ENCODE data around the gene MINDY4. TPM values are rescaled to one million over a fixed set of nuclear protein-coding genes. Genes with fewer than 3 reads are reported as not detected.

Gene MINDY4
- total RNA-seq, 3 donors from 2014 or later (not counting 1 experiment from before 2014, with no cell fraction given), result 1.1 to 1.7 (median 1.1) TPM

DNA sequence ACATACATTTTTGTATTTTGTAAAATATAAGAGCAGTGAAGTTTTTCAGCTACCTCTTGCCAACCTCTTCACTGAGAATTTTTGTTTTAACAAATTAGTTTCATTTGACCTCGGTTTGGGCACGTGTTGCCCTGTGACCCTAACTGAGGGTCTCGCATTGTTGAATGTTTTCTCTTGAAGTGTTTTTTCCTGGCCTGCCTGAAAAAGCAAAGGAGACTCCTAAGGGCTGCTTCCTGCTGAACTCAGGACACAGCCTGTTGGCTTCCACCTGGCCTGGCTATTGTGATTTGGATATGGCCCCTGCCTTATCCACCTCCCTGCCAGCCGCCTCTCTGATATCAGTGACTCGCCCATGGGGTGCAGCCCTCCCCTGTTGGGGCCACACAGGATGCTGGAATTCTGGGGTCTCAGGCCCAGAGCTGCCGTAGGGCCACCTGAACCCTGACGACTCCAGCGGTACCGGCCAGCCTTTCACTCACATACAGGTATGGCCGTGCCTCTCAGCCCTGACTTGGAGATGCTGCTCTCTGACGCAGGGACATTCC is 81.6 kb downstream of the MINDY4 start:
- Mint-ChIP-seq H3K27me3 (ENCODE audit: low read depth in 2 of 2) (peaks cover 0 to 4% of the 10 kb centered on the region in 2 donors), H3K9me3 (no peaks in the 10 kb centered on the region), H3K4me1 (no peaks in the 10 kb centered on the region), H3K27ac (no peak overlapping the region), H3K4me3 (no peak overlapping the region), H3K36me3 (no peaks in the 10 kb centered on the region)
- intact Hi-C loops (cut with micrococcal nuclease), result no loop called here
- TF ChIP-seq, protein P1, sequence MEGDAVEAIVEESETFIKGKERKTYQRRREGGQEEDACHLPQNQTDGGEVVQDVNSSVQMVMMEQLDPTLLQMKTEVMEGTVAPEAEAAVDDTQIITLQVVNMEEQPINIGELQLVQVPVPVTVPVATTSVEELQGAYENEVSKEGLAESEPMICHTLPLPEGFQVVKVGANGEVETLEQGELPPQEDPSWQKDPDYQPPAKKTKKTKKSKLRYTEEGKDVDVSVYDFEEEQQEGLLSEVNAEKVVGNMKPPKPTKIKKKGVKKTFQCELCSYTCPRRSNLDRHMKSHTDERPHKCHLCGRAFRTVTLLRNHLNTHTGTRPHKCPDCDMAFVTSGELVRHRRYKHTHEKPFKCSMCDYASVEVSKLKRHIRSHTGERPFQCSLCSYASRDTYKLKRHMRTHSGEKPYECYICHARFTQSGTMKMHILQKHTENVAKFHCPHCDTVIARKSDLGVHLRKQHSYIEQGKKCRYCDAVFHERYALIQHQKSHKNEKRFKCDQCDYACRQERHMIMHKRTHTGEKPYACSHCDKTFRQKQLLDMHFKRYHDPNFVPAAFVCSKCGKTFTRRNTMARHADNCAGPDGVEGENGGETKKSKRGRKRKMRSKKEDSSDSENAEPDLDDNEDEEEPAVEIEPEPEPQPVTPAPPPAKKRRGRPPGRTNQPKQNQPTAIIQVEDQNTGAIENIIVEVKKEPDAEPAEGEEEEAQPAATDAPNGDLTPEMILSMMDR (IDR thresholded peaks at IDR 0.05), result no peak
- 92% methylated on average over 11 of the region's 11 CpGs for WGBS (ENCODE audit: insufficient coverage)
- Histone ChIP-seq H3K9me3 (ENCODE audit: control insufficient read depth, insufficient read depth, low read length) (no peaks in the 10 kb centered on the region), H3K27ac (ENCODE audit: low read length) (no peak overlapping the region), H3K27me3 (ENCODE audit: control insufficient read depth, insufficient read depth, low read length) (no peaks in the 10 kb centered on the region), H3K4me1 (ENCODE audit: control insufficient read depth, insufficient read depth, low read length) (no peaks in the 10 kb centered on the region), H3K36me3 (ENCODE audit: control insufficient read depth, insufficient read depth, low read length) (no peaks in the 10 kb centered on the region), H3K4me3 (ENCODE audit: low read length) (no peak overlapping the region)
- DNase-seq (no peak), ATAC-seq (no peak)

DNA sequence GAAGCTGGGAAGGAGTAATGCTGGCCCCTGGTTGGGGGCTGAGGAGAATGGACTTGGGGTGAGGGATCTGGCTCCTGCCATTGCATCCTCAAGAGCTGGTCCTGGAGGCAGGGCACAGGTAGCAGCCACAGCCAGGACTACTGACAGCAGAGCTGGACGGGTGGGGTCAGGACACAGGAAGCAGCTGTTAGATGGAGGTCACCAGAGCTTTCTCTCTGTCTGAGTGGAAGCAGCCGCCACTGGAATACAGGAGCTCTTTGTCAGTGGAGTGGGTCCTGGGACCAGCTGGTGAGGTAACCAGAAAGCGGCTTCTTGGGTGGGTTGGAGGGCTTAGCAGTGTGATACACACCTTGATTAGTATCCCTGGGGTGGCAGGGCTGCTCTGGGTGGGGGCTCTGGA is 82.4 kb downstream of the MINDY4 start:
- no peaks in the 10 kb centered on the region for H3K36me3 ChIP-seq (ENCODE audit: control insufficient read depth, insufficient read depth, low read length)
- no peaks in the 10 kb centered on the region for H3K9me3 ChIP-seq (ENCODE audit: control insufficient read depth, insufficient read depth, low read length)
- Mint-ChIP-seq H3K9me3 (no peaks in the 10 kb centered on the region), H3K27ac (no peak overlapping the region), H3K4me1 (no peaks in the 10 kb centered on the region), H3K36me3 (no peaks in the 10 kb centered on the region), H3K4me3 (no peak overlapping the region), H3K27me3 (ENCODE audit: low read depth in 2 of 2) (peaks cover 0 to 4% of the 10 kb centered on the region in 2 donors)
- TF ChIP-seq, protein P1 (IDR thresholded peaks at IDR 0.05), result no peak
- no peak overlapping the region for H3K27ac ChIP-seq (ENCODE audit: low read length)
- no peaks in the 10 kb centered on the region for H3K27me3 ChIP-seq (ENCODE audit: control insufficient read depth, insufficient read depth, low read length)
- WGBS (ENCODE audit: insufficient coverage), result 88% methylated on average over 3 of the region's 3 CpGs
- ATAC-seq (no peak), DNase-seq (no peak)
- intact Hi-C loops (cut with micrococcal nuclease), result no loop called here
- no peak overlapping the region for H3K4me3 ChIP-seq (ENCODE audit: low read length)
- H3K4me1 ChIP-seq (ENCODE audit: control insufficient read depth, insufficient read depth, low read length), result no peaks in the 10 kb centered on the region

DNA sequence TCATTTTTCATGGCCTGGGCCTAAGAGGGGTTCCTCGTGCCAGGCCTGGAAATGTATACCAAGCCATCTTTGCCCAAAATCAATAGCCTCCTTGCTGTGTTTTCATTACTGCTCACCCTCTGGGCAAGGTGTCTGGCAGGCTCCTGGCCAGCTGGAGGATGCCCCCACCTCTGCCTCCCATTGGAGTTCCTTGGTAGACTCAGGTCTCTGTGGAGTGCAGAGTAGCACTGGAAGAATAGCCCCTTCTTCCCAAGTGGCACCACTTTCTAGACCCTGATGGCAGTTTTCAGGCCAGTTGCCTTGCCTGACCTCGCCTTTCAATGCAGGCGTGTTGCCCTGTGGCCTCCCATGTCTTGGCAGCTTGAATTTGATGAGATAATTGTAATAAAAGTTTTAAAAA is 84.7 kb downstream of the MINDY4 start:
- H3K27ac ChIP-seq (ENCODE audit: low read length), result no peak overlapping the region
- Mint-ChIP-seq H3K27me3 (ENCODE audit: low read depth in 2 of 2) (no peaks in the 10 kb centered on the region), H3K27ac (no peak overlapping the region), H3K4me3 (no peak overlapping the region), H3K4me1 (no peaks in the 10 kb centered on the region), H3K9me3 (no peaks in the 10 kb centered on the region), H3K36me3 (no peaks in the 10 kb centered on the region)
- TF ChIP-seq, protein P1 (IDR thresholded peaks at IDR 0.05), result no peak
- DNase-seq (no peak), ATAC-seq (no peak)
- no peaks in the 10 kb centered on the region for H3K9me3 ChIP-seq (ENCODE audit: control insufficient read depth, insufficient read depth, low read length)
- no peaks in the 10 kb centered on the region for H3K27me3 ChIP-seq (ENCODE audit: control insufficient read depth, insufficient read depth, low read length)
- H3K4me3 ChIP-seq (ENCODE audit: low read length), result no peak overlapping the region
- intact Hi-C loops (cut with micrococcal nuclease), result no loop called here
- H3K36me3 ChIP-seq (ENCODE audit: control insufficient read depth, insufficient read depth, low read length), result no peaks in the 10 kb centered on the region
- no peaks in the 10 kb centered on the region for H3K4me1 ChIP-seq (ENCODE audit: control insufficient read depth, insufficient read depth, low read length)
- WGBS (ENCODE audit: insufficient coverage), result 92% methylated on average over 3 of the region's 3 CpGs

DNA sequence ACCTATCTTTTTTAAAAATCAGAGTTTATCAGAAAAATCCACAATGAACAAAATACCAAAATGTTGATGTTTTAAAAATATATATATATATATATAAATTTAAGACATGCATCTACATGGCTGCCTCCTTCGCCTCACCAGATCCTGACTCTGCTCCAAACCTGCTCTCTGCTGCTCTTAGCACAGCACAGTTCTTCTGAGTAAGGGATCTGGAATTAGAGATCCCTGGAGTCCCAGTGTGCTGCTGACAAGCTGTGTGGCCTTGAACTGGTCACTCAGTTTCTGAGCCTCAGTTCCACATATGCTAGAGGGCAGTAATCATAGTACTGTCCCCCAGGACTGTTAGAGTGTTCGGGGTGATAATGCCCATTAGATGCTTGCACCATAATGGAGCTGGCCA is 87.4 kb downstream of the MINDY4 start:
- Mint-ChIP-seq H3K9me3 (no peaks in the 10 kb centered on the region), H3K4me3 (no peak overlapping the region), H3K27me3 (ENCODE audit: low read depth in 2 of 2) (no peaks in the 10 kb centered on the region), H3K36me3 (no peaks in the 10 kb centered on the region), H3K27ac (no peak overlapping the region), H3K4me1 (no peaks in the 10 kb centered on the region)
- ATAC-seq (no peak), DNase-seq (no peak)
- WGBS (ENCODE audit: insufficient coverage), result 90% methylated on average over 2 of the region's 2 CpGs
- no peak overlapping the region for H3K27ac ChIP-seq (ENCODE audit: low read length)
- intact Hi-C loops (cut with micrococcal nuclease), result no loop called here
- no peaks in the 10 kb centered on the region for H3K27me3 ChIP-seq (ENCODE audit: control insufficient read depth, insufficient read depth, low read length)
- no peaks in the 10 kb centered on the region for H3K36me3 ChIP-seq (ENCODE audit: control insufficient read depth, insufficient read depth, low read length)
- no peak overlapping the region for H3K4me3 ChIP-seq (ENCODE audit: low read length)
- TF ChIP-seq, protein P1 (IDR thresholded peaks at IDR 0.05), result no peak
- H3K9me3 ChIP-seq (ENCODE audit: control insufficient read depth, insufficient read depth, low read length), result no peaks in the 10 kb centered on the region
- H3K4me1 ChIP-seq (ENCODE audit: control insufficient read depth, insufficient read depth, low read length), result no peaks in the 10 kb centered on the region
